Sigmoid colon (tissue), 4 donors: ENCODE results near the gene LRCH1.

ENCODE experiments used
- CTCF ChIP-seq, 4 experiments: fragments of 450-650 bp in 3 of 4; fragments of 200-600 bp in 1 of 4; IDR thresholded peaks; one replicate each; pipeline ENCODE4 v1.5.1; 2016 to 2019; ENCODE audit warnings: antibody characterized with exemption in 4 of 4, mild to moderate bottlenecking in 3 of 4, moderate library complexity in 2 of 4
- EP300 ChIP-seq, 4 donors: sonication (generic); formaldehyde crosslinking; IDR thresholded peaks; one replicate each; pipeline ENCODE4 v1.6.1; 2017; ENCODE audit warnings: antibody characterized with exemption in 4 of 4
- POLR2A ChIP-seq, 2 donors: fragments of 450-650 bp; IDR thresholded peaks; one replicate each; pipeline ENCODE4 v1.6.1; 2016; ENCODE audit warnings: antibody characterized with exemption in 2 of 2, mild to moderate bottlenecking in 2 of 2, moderate library complexity in 2 of 2
- POLR2AphosphoS5 ChIP-seq, 4 donors: sonication (generic); formaldehyde crosslinking; IDR thresholded peaks; one replicate each; pipeline ENCODE4 v1.6.1; 2017; ENCODE audit warnings: antibody characterized with exemption in 4 of 4

GRCh38 chr13:46665248-46665632 is 112.3 kb downstream of the LRCH1 start:
- TF ChIP-seq POLR2A (IDR thresholded peaks at IDR 0.05) (no peak), CTCF (IDR thresholded peaks at IDR 0.05) (no peak), EP300 (IDR thresholded peaks at IDR 0.05) (no peak), POLR2AphosphoS5 (IDR thresholded peaks at IDR 0.05) (no peak)
